Central memory CD4-positive, alpha-beta T cell (primary cell): ENCODE results near the gene POLR3E.
A peak's percentile ranks its signal among the peaks of the same experiment; 100 is the strongest.
"Not testable (repeated sequence)": the region's sequence is repeated elsewhere in the genome, so short reads cannot be mapped to it uniquely, and the experiment has no call there.

Experiments used
- DNase-seq: peaks from one replicate; pipeline ENCODE4 v3.0.0; 2022

The POLR3E gene

GRCh38 chr16:22292320-22292719 is 4.9 kb upstream of the POLR3E start:
- no peak for DNase-seq

- DNase-seq: no peak
Observed at GRCh38 chr16:22293137-22294106, 3.8 kb upstream of the POLR3E start.

DNA sequence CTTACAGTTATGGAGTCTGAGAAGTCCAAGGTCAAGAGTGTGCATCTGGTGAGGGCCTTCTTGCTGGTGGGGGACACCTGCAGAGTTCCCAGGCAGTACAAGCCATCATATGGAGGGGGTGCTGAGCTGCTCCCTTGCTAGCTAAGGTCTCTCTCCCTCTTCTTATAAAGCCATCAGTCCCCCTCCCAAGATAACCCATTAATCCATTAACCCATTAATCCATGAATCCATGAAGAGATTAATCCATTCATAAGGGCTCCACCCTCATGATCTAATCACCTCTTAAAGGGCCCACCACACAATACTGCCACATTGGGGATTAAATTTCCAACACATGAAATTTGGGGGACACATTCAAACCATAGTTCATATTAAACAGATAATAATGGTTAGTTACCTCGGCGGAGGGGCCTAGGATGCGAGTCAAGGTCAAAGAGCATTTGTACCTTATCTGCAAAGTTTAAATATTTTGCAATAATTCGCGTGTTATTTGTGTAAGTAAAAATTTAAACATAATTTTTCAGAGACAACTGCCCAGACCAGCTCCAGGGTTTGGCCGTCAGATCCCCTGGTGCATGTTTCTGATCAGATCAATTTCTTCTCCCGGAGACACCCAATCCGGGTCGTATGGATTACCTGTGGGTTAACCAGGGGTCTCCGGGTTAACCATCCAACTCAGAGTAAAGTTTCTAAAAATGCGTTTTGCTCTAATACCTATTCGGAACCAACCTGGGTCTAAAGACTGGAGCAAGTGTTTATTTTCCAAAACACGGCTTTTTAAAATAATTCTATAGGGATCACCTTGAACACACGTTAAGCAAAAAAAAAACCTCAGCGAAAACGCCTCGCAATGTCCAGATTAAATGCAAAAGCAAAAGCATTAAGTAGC is 740 bp upstream of the POLR3E start:
- no peak for DNase-seq

GRCh38 chr16:22297871-22298733 is 893 bp downstream of the POLR3E start:
- DNase-seq: peak; percentile 86

DNA sequence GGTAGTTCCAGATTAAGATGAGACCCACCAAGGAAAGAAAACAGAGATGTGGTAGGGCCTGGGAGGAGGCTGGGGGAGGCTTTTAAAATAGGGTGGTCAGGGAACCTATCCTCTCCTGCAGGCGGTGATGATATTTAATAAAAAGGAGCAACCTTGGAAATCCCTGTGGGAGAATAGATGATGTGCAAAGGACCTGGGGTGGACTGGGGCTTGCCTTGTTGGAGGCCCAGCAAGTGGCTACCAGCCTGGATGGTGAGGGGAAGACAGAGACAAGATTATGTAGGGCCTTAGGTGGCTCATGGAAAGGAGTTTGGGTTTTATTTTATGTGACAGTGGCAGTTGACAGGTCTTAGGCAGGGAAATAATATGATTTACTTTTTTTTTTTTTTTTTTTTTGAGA is 1.8 kb downstream of the POLR3E start:
- DNase-seq: no peak

- no peak for DNase-seq
Observed at GRCh38 chr16:22300427-22301071, 3.3 kb downstream of the POLR3E start.

GRCh38 chr16:22301423-22301822 is 4.2 kb downstream of the POLR3E start:
- DNase-seq: not testable (repeated sequence)

- no peak for DNase-seq
Observed at GRCh38 chr16:22302776-22303363, 5.7 kb downstream of the POLR3E start.

GRCh38 chr16:22304411-22304810 is 7.2 kb downstream of the POLR3E start:
- no peak for DNase-seq

DNA sequence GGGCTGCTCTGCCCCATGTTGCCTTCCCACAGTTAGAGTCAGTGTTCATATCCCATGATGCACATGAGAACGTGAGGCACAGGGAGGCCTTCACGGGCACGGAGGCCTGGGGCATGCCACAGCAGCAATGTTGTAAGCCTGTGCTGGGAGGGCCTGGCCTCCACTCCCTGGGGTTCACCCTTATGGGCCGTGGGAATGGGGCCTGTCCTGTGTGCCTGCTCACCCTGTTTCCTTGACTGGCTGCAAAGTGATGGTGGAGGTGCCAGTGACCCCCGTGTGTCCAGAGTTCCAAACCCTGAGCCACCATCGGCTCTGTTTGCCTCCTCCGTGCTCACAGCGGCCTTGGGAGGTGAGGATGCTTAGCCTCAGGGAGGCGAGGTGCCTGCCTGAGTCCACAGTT is 9.6 kb downstream of the POLR3E start:
- no peak for DNase-seq

DNA sequence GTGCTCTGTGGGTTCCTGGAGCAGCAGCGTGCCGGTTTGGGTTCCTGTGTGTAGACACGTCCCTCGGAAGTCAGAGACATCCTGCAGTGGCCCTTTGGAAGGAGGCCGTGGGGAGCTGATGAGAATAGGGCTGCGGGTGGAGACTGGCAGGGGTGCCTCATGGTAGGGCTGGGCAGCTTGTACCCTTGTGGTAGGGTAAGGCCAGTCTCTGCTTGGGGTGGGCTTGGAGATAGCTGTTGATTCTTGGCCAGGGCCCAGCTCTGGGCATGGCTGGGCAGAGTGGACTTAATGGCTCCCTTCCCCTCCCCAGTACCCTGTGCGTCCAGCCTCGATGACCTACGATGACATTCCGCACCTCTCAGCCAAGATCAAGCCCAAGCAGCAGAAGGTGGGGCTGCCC is 10.6 kb downstream of the POLR3E start:
- DNase-seq: no peak

DNA sequence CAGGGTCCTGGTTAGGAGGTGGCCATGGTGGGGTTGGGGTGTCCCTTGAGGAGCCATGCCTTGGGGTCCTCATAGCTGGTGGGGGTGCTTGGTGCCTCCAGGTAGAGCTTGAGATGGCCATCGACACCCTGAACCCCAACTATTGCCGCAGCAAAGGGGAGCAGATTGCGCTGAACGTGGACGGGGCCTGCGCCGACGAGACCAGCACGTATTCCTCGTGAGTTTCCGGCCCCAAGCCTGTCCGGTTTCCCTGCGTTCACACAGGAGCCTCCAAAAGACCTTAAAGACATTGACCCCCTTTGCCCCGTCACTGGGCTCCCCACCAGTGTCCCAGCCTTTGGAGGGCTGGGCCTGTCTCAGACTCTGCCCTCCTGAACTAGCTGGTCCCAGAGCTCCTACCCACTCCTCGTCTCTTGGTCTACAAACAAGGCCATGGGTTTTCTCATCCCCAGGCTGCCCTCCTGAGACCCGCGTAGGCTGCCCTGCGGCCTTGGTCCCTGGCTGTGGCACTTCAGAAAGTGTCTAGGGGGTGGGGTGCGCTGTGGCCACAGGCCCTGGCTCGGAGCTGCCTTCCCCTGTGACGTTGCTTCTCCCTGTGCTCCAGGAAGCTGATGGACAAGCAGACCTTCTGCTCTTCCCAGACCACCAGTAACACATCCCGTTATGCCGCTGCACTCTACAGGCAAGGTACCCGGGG is 11.8 kb downstream of the POLR3E start:
- DNase-seq: no peak

DNA sequence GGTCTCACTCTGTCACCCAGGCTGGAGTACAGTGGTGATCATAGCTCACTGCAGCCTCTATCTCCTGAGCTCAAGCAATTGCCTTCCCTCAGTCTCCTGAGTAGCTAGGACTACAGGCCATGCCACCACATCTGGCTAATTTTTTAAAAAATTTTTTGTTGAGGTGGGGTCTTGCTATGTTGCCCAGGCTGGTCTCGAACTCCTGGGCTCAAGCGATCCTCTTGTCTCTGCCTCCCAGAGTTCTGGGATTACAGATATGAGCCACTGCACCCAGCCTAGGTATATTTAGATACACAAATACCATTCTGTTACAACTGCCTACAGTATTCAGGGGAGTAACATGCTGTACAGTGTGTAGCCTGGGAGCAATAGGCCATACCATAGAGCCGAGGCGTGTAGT is 14.3 kb downstream of the POLR3E start:
- no peak for DNase-seq

DNA sequence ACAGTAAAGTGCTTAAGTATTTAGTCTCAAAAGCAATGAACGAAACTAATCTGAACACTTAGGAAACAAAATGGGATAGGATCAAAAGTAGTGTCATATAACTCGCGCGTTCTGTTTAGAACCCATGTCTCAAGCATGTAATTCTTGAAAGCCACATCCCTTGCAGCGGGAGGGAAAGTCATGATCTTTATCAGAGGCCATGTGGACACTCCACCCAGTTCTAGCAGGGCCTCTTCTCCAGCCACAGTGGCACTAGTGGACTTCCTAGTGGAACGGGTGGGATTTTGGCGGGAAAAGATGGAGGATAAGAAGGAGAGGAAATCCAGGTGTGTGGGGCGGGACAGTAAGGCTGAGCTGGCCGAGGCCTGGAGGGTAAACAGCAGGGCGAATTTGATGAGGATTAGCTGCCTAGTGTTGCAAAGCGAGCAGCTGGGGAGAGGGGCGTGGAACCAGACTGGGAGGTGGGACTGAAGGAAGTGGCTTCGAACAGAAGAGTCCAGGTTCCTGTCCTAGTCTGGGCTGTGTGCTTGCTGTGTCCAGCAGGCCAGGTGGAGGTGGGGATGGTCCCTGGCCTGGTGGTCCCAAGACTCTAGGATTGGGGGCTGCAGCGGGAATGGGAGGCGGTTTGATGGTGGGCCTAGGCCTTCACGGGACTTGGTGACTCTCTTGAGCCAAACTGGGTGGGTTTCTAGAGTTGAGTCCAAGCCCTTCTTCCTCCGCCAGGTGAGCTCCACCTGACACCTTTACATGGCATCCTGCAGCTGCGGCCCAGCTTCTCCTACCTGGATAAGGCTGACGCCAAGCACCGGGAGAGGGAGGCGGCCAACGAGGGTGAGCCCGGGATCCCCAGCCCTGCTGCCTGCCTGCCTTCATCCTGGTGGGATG is 15.9 kb downstream of the POLR3E start:
- no peak for DNase-seq

DNA sequence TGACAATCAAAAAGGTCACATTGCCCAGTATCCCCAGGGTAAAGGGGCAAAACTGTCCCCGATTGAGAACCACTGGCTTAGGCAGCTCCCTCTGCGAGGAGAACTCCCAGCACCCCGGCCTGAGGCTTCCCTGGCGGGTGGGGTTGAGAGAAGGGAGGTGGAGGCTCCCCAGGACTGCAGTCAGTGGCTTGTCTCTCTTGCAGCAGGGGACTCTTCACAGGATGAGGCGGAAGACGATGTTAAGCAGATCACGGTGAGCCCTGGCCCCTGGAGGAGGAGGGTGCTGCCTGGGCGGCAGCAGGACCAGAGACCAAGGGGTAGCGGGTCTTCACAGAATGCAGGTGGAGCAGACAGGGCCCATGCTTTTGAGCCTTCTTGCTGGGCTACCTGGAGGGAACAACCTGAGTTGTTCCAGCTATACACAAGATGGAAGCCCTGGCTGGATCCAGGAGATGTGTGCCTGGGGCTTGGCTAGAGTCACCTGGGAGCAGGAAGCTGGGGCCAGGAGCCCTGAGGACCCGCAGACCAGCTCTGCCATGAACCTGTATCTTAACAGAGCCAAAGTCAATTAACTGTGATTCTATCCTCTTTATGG is 16.8 kb downstream of the POLR3E start:
- DNase-seq: no peak

- DNase-seq: no peak
Observed at GRCh38 chr16:22314661-22315626, 17.7 kb downstream of the POLR3E start.

DNA sequence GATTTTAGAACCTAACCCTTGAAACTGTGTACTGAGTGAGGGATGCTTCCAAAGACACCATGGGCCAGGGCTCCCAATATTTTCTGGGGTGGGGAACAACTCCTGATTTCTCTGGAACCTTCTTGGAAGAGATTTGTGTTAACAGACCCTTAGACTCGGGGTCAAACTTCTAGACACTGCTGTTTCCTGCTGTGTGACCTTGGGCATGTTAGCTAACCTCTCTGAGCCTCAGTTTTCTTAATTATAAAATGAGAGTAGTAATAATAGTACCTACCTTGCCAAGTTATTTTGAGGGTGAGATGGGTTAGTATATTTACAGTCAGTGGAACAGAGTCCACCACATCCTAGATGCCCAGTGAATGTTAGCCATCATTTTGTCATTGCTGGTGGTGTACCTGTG is 18.8 kb downstream of the POLR3E start:
- no peak for DNase-seq

- DNase-seq: no peak
Observed at GRCh38 chr16:22316411-22316811, 19.2 kb downstream of the POLR3E start.
